GM21528 (cell line): ENCODE measurements around the gene TSPY8.
"Not testable (repeated sequence)": the region's sequence is repeated elsewhere in the genome, so short reads cannot be mapped to it uniquely, and the experiment has no call there.

ENCODE experiments used
- ATAC-seq: cut with Tn5 transposase; IDR thresholded peaks from one replicate; pipeline ENCODE4 v1.9.1; 2021; ENCODE audit warnings: mild to moderate bottlenecking, moderate library complexity; ENCODE audit not compliant: unreplicated experiment, low FRiP score

The TSPY8 gene

GRCh38 chrY:9357497-9357896 is at the start of gene TSPY8:
Gene TSPY8, plus strand, starts transcription at chrY:9357797. Its CDS starts 46 bp downstream, at chrY:9357843.
- not testable (repeated sequence) for ATAC-seq

GRCh38 chrY:9320996-9321395 is 36.6 kb upstream of the TSPY8 start:
- no peak for ATAC-seq

GRCh38 chrY:9337164-9337563 is 20.4 kb upstream of the TSPY8 start, which contains the start of gene TSPY4:
Gene TSPY4, plus strand, starts transcription at chrY:9337464. Its CDS starts 46 bp downstream, at chrY:9337510.
- ATAC-seq: not testable (repeated sequence)

GRCh38 chrY:9396527-9396926 is 38.9 kb downstream of the TSPY8 start:
- ATAC-seq: not testable (repeated sequence)

- not testable (repeated sequence) for ATAC-seq
These were observed 40.5 kb downstream of the TSPY8 start, which contains the start of gene TSPY3 for GRCh38 chrY:9398121-9398520. Gene TSPY3, plus strand, starts transcription at chrY:9398421. Its CDS starts 46 bp downstream, at chrY:9398467.
